NCI-H345 treated with DMSO at 0.1 percent for 48 hours (cell line): Measurements from ENCODE around the gene TNS1.
A peak's percentile ranks its signal among the peaks of the same experiment; 100 is the strongest.

ENCODE experiments used
- DNase-seq: peaks from one replicate; lab custom pipeline; 2025; ENCODE audit not compliant: unreplicated experiment; lab: John Stamatoyannopoulos, UW

The TNS1 gene

DNA sequence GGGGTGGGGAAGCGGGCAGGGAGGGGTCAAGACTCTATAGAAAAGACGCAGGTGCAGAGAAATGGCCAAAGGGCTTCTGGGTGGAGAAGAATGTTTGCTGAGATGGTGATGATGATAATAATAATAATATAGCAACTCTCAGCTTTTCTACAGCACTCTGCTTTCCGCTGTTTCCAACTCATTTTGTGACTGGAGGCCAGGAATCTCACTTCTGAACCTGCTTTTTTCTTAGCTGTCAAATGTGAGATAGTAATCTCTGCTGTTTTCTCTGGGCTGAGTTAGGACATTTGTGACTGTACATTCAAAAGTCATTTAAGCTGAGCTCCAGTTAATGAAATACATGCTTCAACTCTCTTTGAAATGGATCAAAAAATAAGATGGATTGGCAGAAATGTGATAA lies 58.4 kb downstream of the TNS1 start:
- no peak for DNase-seq

DNA sequence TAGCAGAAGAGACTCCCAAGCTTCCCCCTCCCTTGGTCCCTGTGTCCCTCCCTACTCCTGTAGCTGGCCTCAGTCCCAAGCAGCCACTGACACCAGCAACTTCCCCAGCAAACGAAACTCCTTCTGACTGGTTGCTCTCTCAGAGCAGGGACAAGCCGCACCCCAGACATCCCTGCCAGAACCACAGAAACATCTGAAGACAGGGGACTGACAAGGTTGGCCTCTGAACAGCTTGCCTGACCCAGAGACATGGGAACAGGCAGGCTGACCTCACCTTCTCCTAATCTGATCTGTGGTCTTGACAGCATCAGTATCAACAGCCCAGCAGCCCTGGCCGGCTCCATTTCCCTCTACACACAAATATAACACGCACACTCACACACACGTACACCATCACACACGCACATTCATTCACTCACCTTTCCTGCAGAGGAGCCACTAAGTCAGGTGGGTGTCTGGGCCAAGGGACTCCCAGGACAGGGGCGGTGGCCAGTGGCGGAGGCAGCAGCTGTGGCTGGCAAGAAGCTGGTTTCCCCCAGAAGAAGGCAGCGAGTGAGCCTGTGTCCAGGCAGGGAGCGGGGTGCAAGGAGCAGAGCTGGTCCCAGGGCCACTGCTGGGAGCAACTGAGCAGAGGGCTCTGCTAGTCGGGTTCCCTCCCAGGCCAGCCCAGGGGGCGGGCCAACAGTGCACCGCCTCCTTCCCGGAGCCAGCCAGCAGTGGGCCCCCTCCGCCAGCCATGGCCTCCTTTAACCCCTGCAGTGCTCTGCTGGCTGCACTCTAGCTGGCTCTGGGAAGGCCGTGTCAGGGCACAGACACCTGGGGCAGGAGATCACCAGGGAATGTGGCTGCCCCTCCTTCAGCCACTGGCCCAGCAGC lies 59.1 kb downstream of the TNS1 start:
- DNase-seq = no peak

DNA sequence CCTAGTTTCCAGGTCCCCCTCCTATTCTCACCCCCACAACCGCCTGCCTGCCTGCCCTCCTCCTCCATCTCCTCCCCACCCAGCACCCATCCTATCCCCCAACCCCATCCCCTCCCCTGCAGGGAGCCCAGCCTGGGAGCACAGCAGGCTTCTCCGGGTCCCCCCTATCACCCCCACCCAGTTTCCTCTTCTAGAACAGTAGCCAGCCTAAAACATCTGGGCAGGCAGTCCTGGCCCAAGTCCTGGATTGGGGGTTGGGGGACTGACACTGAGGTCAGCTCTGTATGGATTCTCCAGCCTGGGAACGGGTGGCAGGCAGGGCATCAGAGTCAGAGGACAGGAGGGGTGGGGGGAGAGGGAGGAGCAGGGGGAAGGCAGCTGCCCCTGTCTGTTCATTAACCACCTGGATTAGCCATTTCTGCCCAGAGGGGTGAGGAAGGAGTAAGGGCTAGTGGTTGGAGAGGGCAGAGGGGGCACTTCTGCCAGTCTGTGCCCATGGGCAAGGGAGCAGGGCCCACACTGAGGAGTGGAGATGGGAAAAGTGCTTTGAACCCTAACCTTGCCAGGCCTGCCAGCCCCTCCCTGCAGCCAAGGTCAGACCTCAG lies 60.0 kb downstream of the TNS1 start:
- DNase-seq = no peak

DNA sequence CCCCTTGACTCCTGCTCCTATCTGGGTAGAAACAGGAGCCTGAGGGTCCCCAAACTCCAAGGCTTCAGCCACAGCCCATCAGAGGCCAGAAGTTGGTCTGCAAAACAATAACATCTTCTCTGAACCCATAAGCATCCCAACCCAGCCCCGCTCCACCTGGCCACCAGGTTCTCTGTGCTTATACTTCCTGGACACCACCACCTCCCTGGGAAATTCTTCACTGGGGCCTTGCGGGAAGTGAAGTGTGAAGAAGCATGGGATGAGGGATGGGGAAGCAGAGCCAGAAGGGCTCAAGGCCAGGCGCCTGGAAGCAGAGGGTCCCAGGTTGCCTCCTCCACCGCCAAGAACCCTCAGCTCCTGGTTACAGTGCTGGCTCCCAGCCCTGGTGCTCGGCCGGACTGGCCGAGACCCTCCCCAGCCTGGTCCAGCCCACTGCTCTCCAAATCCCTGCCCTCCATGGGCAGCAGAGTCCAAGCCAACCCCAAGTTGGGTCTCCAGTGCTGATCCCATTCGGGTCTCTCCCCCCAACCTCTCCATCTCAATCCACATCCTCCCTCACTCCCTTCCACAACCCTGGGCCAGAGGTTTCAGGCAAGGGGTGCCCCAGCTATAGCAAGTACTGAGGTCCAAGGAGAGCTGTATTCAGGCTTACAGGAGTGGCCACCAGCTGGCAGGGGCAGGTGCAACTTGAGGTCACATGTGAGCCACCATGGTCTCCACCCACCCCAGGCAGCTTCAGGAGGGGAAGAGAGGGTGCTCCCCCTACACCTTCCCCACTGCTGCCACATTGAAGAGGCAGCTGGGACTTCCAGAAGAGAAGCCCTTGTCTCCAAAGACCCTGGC lies 60.7 kb downstream of the TNS1 start:
- no peak for DNase-seq

DNA sequence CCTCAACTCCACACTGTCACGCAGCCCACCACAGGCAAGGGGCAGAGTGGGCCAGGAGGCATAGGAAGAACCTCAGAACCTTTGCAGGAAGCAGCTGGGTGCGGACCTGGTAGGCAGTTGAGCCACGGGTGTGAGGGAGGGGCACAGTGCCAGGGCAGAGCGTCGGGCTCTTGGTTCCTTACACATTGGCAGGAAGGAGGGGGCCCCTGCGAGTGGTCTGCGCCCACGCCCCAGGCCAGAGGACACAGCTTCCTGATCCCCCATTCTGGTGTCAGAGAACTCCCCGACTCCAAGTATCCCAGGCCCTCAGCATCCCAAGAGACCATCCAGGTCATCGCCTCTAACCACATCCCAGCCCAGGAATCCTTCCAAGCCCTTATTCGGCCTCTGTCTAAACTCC lies 61.5 kb downstream of the TNS1 start:
- no peak for DNase-seq

DNA sequence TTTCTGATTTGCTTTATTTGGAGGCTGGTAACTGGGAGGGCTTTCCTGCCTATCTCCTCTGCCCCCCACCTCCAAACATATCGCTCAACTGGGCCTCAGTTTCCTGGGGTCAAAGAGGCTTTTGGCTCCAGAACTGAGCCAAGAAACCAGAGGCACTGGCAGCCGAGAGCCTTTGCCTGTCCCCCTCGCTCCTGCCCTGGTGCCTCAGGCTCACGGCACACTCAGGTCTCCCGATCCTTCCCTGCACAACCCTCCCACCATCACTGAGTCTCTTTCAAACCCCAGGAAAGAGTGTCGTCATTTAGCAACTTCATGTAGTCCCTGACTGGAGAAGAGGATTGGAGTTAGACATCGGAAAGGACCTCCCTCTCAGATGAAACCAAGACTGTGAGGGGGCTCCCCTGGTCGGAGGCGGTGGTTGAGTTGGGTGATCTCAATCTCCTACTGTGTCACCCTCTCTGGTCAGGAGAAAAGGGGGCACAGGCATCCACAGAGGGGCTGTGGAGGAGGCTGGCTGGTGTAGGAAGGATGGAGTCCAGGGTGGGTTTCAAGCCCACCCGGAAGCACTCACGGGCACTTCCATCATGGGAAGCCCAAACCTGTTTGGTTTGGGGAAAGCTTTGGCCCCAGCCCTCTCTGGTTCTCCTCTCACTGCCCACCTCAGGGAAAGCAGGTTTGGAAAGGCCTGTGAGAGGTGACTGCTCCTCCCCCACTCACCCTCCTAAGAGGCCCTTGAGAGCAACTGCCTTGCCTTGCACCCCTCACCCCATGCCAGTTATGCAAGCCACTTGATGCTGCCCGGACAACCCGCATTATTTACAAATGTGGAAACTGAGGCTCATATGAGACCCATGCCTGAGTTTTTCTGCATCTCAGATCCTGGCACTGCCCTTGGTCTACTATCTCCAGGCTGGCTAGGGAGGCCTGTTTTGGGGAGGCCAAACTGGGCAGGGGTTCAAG lies 62.3 kb downstream of the TNS1 start:
- DNase-seq = no peak

DNA sequence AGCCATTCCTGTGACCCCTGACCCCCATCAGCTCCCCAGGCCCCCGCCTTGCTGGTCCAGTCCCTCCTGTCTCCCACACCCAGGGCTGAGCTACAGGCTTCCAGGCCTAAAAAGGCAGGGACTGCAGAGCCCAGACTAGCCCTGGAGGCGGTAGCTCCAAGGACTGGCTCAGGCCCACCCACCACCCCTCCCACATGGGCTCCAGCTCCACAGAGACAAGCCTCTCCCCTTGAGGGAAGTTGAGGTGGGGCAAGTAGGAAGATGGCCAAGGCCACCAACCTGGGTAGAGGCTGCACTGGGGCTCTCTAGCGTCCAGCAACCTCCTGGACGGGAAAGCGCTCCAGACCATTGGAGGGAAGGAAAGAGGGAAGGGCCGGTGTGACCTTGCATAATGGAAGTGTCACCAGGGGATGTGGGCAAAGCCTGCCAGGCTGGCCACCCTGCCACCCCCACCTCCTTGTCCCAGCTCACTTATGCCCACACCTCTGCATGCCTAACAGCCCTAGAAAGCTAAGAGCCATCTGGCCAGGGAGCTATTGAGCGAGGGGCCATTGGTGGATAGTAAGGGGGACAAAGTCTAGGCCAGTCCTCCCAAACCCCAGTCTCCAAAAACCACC lies 63.1 kb downstream of the TNS1 start:
- no peak for DNase-seq

DNA sequence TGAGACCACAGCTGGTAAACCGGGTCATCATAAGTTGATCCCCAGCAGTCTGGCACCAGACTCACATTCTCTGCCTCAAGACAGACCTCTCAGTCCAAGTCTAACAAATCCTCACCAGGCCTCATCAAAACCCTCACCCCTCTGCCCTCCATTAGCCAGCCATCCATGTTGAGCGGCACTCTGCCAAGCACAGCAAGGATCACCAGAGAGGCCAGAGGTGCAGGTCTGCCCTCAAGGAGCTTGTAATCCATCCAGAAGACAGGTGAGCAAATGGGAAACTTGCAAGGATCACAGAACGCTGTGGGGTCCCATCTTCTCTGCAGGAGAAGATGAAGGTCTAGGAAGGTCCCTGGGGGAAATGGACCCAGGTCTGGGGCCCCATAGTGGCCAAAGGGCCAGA lies 63.6 kb downstream of the TNS1 start:
- no peak for DNase-seq

DNA sequence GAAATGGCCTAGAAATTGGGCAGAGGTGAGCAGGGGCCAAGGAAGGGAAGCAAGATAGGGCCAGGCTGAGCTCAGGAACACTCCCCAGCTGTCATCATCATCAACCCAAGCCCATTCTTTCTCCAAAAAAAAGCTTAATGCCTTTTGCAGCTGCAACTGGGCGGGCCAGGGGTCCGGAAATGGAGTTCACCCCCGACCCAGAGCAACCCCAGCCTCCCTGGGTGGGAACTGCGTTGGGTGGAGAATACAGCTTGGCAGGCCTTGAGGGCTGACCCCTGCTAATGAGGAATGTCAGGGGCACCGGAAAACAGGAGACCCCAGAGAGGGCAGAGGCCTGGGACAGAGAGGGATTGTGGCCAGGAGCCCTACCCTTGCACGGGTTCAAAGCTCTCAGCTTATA lies 64.8 kb downstream of the TNS1 start:
- no peak for DNase-seq

DNA sequence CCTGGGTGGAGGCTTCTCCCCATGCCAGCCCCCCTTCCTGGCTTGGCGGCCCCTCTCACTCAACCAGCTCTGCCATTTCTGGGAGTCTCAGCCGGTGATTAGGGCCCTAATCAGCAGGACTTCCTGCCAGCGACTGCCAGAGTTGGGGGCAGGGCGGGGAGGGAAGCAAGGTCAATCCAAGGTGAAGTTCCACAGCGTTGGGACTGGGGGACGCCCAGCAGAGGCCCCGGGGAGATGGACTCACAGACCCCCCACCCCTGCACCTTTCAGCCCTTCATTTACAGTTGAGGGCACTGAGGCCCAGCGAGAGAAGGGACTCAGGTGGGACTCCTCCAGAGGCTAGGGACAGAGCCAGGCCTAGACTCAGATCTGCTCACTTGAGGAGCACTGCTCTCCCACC lies 65.3 kb downstream of the TNS1 start:
- no peak for DNase-seq

DNA sequence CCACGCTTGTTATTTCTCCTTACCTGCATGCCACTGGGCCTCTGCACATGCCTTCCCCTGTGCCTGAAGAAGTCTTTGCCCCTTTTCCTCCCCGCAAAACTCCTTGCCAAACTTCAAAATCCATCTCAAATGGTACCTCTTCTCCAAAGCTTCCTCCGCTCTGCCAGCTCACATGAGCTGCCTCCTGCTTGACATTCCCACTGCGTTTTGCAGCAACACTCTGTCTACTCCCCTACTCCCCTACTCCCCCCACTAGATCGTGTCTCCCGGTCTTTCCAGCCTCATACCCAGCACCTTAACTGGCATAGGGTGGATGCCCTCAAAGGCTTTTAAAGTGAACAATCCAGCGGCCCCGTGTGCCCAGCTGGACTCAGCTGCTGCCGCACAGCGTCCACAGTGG lies 65.8 kb downstream of the TNS1 start:
- no peak for DNase-seq

DNA sequence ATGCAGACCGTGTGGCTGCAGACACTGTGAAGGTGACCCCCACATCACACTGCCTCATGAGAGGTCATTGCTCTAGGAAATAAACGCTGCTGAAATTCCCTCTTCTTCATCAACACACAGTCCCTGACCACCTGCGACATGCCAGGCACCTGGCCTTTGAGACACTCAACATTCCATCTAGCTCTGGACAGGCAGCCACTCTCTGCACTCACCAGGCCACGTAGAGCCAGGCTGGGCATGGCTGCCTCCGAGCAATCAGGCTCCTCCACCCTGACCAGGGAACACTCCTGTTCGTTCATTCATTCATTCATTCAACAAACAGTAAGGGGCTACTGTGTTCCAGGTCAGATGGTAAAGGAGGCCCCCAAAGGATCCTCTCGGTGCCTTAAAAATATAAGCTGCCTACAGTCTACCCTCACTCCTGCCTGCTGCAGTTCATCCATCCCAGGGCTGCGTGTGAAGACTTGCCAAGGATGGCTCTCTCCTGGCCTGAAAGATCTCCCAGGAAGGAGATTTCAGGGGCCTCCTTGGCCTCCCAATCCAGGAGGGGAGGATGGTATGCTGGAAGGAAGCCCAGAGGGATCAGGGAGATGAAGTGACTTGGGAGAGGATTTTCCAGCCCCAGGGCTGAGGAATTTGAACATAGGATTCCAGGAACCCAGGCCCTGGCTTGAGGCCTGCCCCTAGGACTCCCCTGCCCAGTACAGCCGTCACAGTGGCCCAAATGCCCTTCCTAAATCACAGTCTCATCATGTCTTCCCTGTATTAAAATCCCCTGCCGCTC lies 66.7 kb downstream of the TNS1 start:
- no peak for DNase-seq

DNA sequence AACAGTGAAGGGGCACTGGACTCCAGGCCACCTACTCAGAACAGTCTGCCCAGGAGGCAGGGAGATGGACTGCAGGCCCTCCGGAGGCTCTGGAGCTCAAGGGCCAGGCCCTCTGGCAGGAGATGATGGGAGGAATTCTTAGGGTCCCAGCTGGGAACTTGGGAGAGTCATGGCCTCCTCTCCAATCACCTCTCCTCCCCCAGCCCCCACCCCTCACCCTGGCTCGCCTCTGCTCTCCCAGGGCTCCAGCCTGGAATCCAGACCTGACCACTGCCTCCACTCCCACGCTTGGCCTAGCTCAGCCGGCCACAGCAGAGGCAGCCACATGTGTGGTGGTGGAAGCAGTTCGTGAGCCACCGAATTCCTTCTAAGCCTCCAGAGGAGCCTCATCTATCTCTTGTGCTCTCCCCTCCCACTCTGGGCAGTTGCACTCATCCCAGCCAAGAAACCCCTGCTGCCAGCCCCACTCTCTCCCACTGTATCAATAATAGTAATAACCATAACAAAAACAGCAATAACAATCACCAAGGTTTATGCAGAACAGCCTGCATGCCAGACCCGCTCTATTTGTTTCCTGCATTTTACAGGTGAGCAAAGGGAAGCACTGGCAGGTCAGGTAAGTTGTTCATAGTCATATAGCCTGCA lies 67.4 kb downstream of the TNS1 start:
- no peak for DNase-seq

DNA sequence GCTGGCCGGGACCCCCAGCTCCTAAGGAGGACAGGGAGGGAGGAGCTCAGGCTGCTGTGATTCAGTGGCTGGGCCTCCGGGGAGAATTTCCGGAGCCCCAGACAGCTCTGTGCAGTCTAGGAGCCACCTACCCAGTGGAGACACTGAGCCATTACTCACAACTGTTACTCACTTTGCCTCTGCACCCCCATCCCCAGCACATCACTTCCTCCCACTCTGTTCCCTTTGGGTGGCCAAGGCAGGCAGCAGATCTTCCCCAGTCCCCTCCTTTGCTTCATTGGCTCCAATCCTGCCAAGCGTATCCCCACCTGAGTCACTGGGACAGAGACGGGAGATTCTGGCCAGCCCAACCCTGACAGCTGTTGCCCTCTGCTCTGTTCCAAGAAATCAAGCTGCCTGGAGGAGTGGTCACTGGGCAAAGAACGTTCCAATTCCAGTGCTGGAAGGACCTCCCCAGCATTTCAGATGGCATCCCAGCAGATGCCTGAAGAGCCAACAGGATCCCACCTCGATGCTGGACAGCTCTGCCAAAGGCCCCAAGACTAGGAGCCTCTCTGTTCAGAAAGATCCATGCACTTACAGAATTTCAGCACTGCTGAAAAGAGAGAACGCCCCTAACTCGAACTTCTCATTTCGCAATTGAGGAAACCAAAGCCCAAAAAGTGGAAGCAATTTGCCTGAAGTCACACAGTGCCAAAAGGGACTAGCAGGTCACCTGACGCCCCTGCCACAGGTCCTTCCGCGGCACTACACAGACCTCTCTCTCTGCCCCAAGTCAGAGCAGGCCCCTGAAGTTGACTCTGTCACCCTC lies 68.3 kb downstream of the TNS1 start:
- DNase-seq = no peak

DNA sequence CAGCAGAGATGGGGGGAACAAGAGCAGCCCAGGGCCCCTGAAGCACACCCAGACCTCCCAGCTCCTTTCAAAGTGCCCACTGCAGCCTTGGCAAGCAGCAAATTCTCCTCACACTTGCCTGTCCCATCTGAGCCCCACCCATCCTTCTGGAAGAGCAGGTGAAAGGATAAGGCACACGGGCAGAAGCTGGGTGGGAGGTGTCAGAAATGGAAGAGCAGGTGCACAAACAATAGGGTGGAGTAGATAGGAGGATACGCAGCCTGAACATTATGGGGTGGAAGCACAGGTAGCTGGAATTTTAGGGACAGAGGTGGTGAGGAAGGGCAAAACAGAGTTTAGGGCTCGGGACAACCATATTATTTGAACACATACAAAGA lies 69.2 kb downstream of the TNS1 start:
- peak; percentile 36 for DNase-seq

DNA sequence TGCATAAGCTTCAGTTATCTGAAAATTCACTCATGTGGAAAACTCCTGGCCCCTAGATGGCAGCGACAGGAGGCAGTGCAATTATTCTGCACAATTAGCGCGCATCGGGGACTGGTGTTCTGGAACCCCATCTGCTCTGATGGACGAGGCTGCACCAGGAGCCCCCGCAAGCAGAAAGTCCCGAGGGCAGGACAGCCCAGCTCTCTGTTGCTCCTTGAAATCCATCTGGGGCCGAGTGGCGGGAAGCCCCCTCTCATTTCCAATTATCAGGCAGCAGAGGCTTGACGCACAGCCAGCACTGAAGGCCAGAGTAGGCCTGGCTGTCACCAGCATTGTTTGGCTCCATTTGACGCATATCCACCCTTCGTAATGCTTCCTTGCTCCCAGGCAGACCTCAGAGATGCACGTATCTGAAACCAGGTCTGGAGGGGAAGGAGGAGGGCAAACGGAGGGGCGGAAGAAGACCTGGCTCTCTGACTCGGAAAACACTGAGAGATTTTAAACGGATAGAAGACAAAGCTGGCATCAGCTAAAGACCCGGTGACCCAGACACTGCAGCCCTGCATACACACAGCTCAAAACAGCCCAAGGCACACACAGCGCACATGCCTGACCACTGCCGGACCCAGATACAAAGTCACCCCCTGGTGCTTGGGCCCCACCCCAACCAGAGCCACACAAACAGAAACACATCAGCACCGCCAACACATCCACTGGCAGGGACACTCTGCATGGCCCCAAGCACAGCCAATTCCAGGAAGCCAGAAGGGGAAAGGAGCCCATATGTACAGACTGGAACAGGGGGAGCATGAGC lies 69.8 kb downstream of the TNS1 start:
- DNase-seq = no peak

DNA sequence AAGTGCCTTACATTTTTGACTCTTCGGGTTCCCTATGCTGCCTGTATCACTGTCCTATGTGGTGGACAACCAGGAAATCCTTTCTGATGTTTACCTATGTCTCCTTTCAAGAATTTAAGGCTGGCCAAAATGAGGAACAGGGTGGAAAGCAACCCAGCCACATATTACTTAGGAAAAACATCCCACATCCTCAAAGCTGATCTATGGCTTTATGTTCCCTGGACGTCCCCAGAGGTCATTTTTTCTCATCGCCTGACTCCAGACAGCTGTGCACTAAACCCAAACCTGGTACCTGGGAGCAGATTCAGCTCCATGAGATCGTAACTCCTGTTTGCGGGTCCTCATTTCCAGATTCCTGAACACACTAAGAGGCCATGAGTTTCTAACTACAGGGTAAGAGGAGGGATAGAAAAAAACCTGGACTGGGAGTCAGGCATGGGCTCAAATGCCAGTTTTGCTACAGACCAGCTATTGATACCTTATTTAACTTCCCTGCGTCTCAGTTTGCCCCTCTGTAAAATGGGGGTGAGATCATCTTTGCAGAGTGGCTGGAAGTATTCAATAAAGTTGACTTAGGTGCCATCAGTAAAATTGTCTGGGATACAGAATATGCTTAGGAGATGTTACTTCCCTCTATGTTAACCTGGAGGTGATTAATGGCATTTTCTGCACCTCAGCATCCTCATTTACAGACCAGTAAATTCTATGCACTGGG lies 70.8 kb downstream of the TNS1 start:
- no peak for DNase-seq
